Fibroblast of lung (primary cell): ENCODE data around the gene SH3PXD2A. TPM values are rescaled to one million over a fixed set of nuclear protein-coding genes. Genes with fewer than 3 reads are reported as not detected.

ENCODE experiments used
- DNase-seq, 2 donors: peaks; one replicate each; pipeline versions ENCODE4 v3.0.0 to v3.0.0-alpha.2; 2010; ENCODE audit warnings: low read depth in 2 of 2
- H2AFZ ChIP-seq: 2 replicates; pipeline ENCODE4 v1.5.1; 2012; ENCODE audit warnings: low read length, control low read depth, inconsistent platforms
- H3K27ac ChIP-seq: 2 replicates; pipeline ENCODE4 v1.5.1; 2011; ENCODE audit warnings: low read length, control low read depth; ENCODE audit not compliant: insufficient read depth
- H3K27me3 ChIP-seq: 2 replicates; pipeline ENCODE4 v1.5.1; 2011; ENCODE audit warnings: mild to moderate bottlenecking, low read length; ENCODE audit not compliant: control insufficient read depth, insufficient read depth
- H3K36me3 ChIP-seq: 2 replicates; pipeline ENCODE4 v1.5.1; 2011; ENCODE audit warnings: low read length; ENCODE audit not compliant: control insufficient read depth, insufficient read depth
- H3K4me1 ChIP-seq: 2 replicates; pipeline ENCODE4 v1.5.1; 2011; ENCODE audit warnings: low read length; ENCODE audit not compliant: control insufficient read depth, insufficient read depth; ENCODE audit errors: extremely low read depth
- H3K4me2 ChIP-seq: 2 replicates; pipeline ENCODE4 v1.5.1; 2011; ENCODE audit warnings: low read length, control low read depth; ENCODE audit not compliant: insufficient read depth; ENCODE audit errors: extremely low read depth
- H3K4me3 ChIP-seq, 4 experiments: fragments of 200-600 bp in 1 of 4; sonication (generic) in 1 of 4; replicated peaks in 1 of 4; 2 replicates each; pipeline ENCODE4 v1.5.1; 2011 to 2016; ENCODE audit warnings: low read length in 4 of 4, low read depth in 3 of 4, mild to moderate bottlenecking in 3 of 4, control low read depth in 2 of 4, inconsistent platforms in 1 of 4, mixed read lengths in 1 of 4; ENCODE audit not compliant: insufficient read depth in 1 of 4; ENCODE audit errors: control extremely low read depth in 1 of 4
- H3K79me2 ChIP-seq: 2 replicates; pipeline ENCODE4 v1.5.1; 2012; ENCODE audit warnings: mild to moderate bottlenecking, low read length, inconsistent platforms; ENCODE audit not compliant: control insufficient read depth, insufficient read depth
- H3K9ac ChIP-seq: 2 replicates; pipeline ENCODE4 v1.5.1; 2011; ENCODE audit warnings: mild to moderate bottlenecking, low read length, control low read depth; ENCODE audit not compliant: insufficient read depth
- H3K9me3 ChIP-seq: 2 replicates; pipeline ENCODE4 v1.5.1; 2012; ENCODE audit warnings: low read depth, low read length; ENCODE audit not compliant: control insufficient read depth, insufficient read depth
- H4K20me1 ChIP-seq: 2 replicates; pipeline ENCODE4 v1.5.1; 2011; ENCODE audit warnings: low read length; ENCODE audit not compliant: control insufficient read depth, insufficient read depth; ENCODE audit errors: extremely low read depth
- CTCF ChIP-seq, 2 donors: IDR thresholded peaks in 1 of 2; conservative IDR thresholded peaks in 1 of 2; 1 replicate in 1 of 2; 2 replicates in 1 of 2; pipeline ENCODE4 v1.5.1; 2011 to 2012; ENCODE audit warnings: low read length in 2 of 2, control low read depth in 1 of 2, inconsistent platforms in 1 of 2, low read depth in 1 of 2, mild to moderate bottlenecking in 1 of 2
- EZH2 ChIP-seq: IDR thresholded peaks from 2 replicates; pipeline ENCODE4 v1.5.1; 2012; ENCODE audit warnings: low read length, control low read depth, mild to moderate bottlenecking; ENCODE audit errors: missing control alignments
- polyA plus RNA-seq, 2 donors: library from polyadenylated mRNA; depleted of rRNA in 1 of 2; stranded (reverse) in 1 of 2; unstranded in 1 of 2; fragments of >200 nt; gene quantifications; 2 replicates each; pipeline ENCODE4 v1.2.1, GENCODE V29; 2011 to 2012; ENCODE audit warnings: missing spikeins in 1 of 2
- total RNA-seq: library from RNA; depleted of rRNA; stranded (reverse); fragments of >200 nt; gene quantifications from 2 replicates; pipeline ENCODE4 v1.2.1, GENCODE V29; 2014

Gene SH3PXD2A
- total and polyA plus RNA-seq, 2 donors (not counting 1 experiment from before 2014, with no cell fraction given), result 25.5 to 33.2 TPM

GRCh38 chr10:103850572-103850895 is 4.8 kb downstream of the SH3PXD2A start:
- Histone ChIP-seq H3K27ac (peak overlapping the region; percentile 87), H3K79me2 (peaks cover 49% of the 10 kb centered on the region), H3K4me2 (peak overlapping the region; percentile 91), H3K27me3 (no peaks in the 10 kb centered on the region), H2AFZ (no peak overlapping the region), H3K36me3 (no peaks in the 10 kb centered on the region), H3K9me3 (no peaks in the 10 kb centered on the region), H3K4me1 (peaks cover 41% of the 10 kb centered on the region), H4K20me1 (no peaks in the 10 kb centered on the region), H3K9ac (peak overlapping the region; percentile 48), H3K4me3 (peak overlapping the region; percentile 2 to 44 (median 26))
- no peak for TF ChIP-seq EZH2
- TF ChIP-seq CTCF (conservative IDR thresholded peaks at IDR 0.05 in 1 of 2, IDR thresholded peaks at IDR 0.05 in 1 of 2; ENCODE audit: low read depth in 1 of 2, low read length in 2 of 2), result no peak
- no peak for DNase-seq

GRCh38 chr10:103849880-103850571 is 5.3 kb downstream of the SH3PXD2A start:
- no peaks in the 10 kb centered on the region for H3K9me3 ChIP-seq
- peak overlapping the region; percentile 87 for H3K27ac ChIP-seq
- no peak overlapping the region for H2AFZ ChIP-seq
- H3K36me3 ChIP-seq, result no peaks in the 10 kb centered on the region
- no peaks in the 10 kb centered on the region for H4K20me1 ChIP-seq
- H3K4me1 ChIP-seq, result peaks cover 41% of the 10 kb centered on the region
- H3K4me3 ChIP-seq, result peak overlapping the region; percentile 2 to 44 (median 26)
- DNase-seq, result peak; percentile 94
- no peaks in the 10 kb centered on the region for H3K27me3 ChIP-seq
- TF ChIP-seq CTCF (conservative IDR thresholded peaks at IDR 0.05 in 1 of 2, IDR thresholded peaks at IDR 0.05 in 1 of 2; ENCODE audit: low read depth in 1 of 2, low read length in 2 of 2), result no peak
- no peak for TF ChIP-seq EZH2
- peak overlapping the region; percentile 48 for H3K9ac ChIP-seq
- peak overlapping the region; percentile 91 for H3K4me2 ChIP-seq
- peaks cover 48% of the 10 kb centered on the region for H3K79me2 ChIP-seq

- Histone ChIP-seq H4K20me1 (no peaks in the 10 kb centered on the region), H3K4me1 (peaks cover 41% of the 10 kb centered on the region), H3K4me3 (peak overlapping the region in 3 of 4 experiments; percentile 3 to 44 (median 17)), H3K27ac (peak overlapping the region; percentile 87), H3K4me2 (peak overlapping the region; percentile 91), H3K36me3 (no peaks in the 10 kb centered on the region), H3K79me2 (peaks cover 44% of the 10 kb centered on the region), H3K27me3 (no peaks in the 10 kb centered on the region), H2AFZ (no peak overlapping the region), H3K9ac (no peak overlapping the region), H3K9me3 (no peaks in the 10 kb centered on the region)
- TF ChIP-seq EZH2, result no peak
- TF ChIP-seq CTCF (conservative IDR thresholded peaks at IDR 0.05 in 1 of 2, IDR thresholded peaks at IDR 0.05 in 1 of 2; ENCODE audit: low read depth in 1 of 2, low read length in 2 of 2), result no peak
- DNase-seq, result no peak
Measured at GRCh38 chr10:103849212-103849877, 6.0 kb downstream of the SH3PXD2A start.
